HEK293 (cell line): ENCODE results near the gene PTPRCAP.

Source experiments
- GLI4 ChIP-seq: fragments of 450-650 bp; formaldehyde crosslinking; IDR thresholded peaks from 2 replicates; pipeline ENCODE4 v1.5.1; 2016; ENCODE audit warnings: missing biosample characterization, missing genetic modification characterization
- KLF1 ChIP-seq: fragments of 450-650 bp; formaldehyde crosslinking; IDR thresholded peaks from 2 replicates; pipeline ENCODE4 v1.5.1; 2016; ENCODE audit warnings: missing biosample characterization, missing genetic modification characterization
- OSR2 ChIP-seq: fragments of 450-650 bp; formaldehyde crosslinking; IDR thresholded peaks from 2 replicates; pipeline ENCODE4 v1.5.1; 2016; ENCODE audit warnings: missing biosample characterization, missing genetic modification characterization
- SP3 ChIP-seq: fragments of 450-650 bp; formaldehyde crosslinking; IDR thresholded peaks from 2 replicates; pipeline ENCODE4 v1.5.1; 2016; ENCODE audit warnings: missing biosample characterization, missing genetic modification characterization
- ZIC2 ChIP-seq: fragments of 450-650 bp; formaldehyde crosslinking; IDR thresholded peaks from 2 replicates; pipeline ENCODE4 v1.5.1; 2016; ENCODE audit warnings: missing biosample characterization, missing genetic modification characterization
- ZNF133 ChIP-seq: fragments of 450-650 bp; formaldehyde crosslinking; IDR thresholded peaks from 2 replicates; pipeline ENCODE4 v1.5.1; 2016; ENCODE audit warnings: missing biosample characterization, missing genetic modification characterization
- ZNF155 ChIP-seq: fragments of 450-650 bp; formaldehyde crosslinking; IDR thresholded peaks from 2 replicates; pipeline ENCODE4 v1.5.1; 2016; ENCODE audit warnings: missing biosample characterization, missing genetic modification characterization
- ZNF501 ChIP-seq: fragments of 450-650 bp; formaldehyde crosslinking; IDR thresholded peaks from 2 replicates; pipeline ENCODE4 v1.5.1; 2016; ENCODE audit warnings: missing biosample characterization, missing genetic modification characterization
- ZNF510 ChIP-seq: fragments of 450-650 bp; formaldehyde crosslinking; IDR thresholded peaks from 2 replicates; pipeline ENCODE4 v1.5.1; 2018; ENCODE audit warnings: mild to moderate bottlenecking, missing genetic modification characterization, missing biosample characterization; ENCODE audit not compliant: insufficient replicate concordance
- ZNF514 ChIP-seq: fragments of 450-650 bp; formaldehyde crosslinking; IDR thresholded peaks from 2 replicates; pipeline ENCODE4 v1.5.1; 2016; ENCODE audit warnings: missing biosample characterization, missing genetic modification characterization
- ZNF521 ChIP-seq: fragments of 450-650 bp; formaldehyde crosslinking; IDR thresholded peaks from 2 replicates; pipeline ENCODE4 v1.5.1; 2017; ENCODE audit warnings: missing biosample characterization, mild to moderate bottlenecking, missing genetic modification characterization
- ZNF549 ChIP-seq: fragments of 450-650 bp; IDR thresholded peaks from 2 replicates; pipeline ENCODE4 v1.5.1; 2018; ENCODE audit warnings: missing biosample characterization, missing genetic modification characterization, mild to moderate bottlenecking, inconsistent platforms, moderate library complexity
- ZNF701 ChIP-seq: fragments of 450-650 bp; formaldehyde crosslinking; IDR thresholded peaks from 2 replicates; pipeline ENCODE4 v1.5.1; 2016; ENCODE audit warnings: missing biosample characterization, missing genetic modification characterization
- ZNF776 ChIP-seq: fragments of 450-650 bp; formaldehyde crosslinking; IDR thresholded peaks from 2 replicates; pipeline ENCODE4 v1.5.0; 2017; ENCODE audit warnings: missing biosample characterization, missing genetic modification characterization, borderline replicate concordance
- ZNF777 ChIP-seq: fragments of 450-650 bp; formaldehyde crosslinking; IDR thresholded peaks from 2 replicates; pipeline ENCODE4 v1.5.1; 2017; ENCODE audit warnings: missing biosample characterization, missing genetic modification characterization, borderline replicate concordance
- TF ChIP-seq, protein P1 (sequence below): fragments of 450-650 bp; formaldehyde crosslinking; IDR thresholded peaks from 2 replicates; pipeline ENCODE4 v1.5.1; 2016; ENCODE audit warnings: missing biosample characterization, missing genetic modification characterization
- TF ChIP-seq, protein P2 (sequence below): fragments of 450-650 bp; formaldehyde crosslinking; IDR thresholded peaks from 2 replicates; pipeline ENCODE4 v1.5.1; 2017; ENCODE audit warnings: missing biosample characterization, missing genetic modification characterization
- TF ChIP-seq, protein P3 (sequence below): fragments of 450-650 bp; formaldehyde crosslinking; IDR thresholded peaks from 2 replicates; pipeline ENCODE4 v1.5.1; 2017; ENCODE audit warnings: missing biosample characterization, missing genetic modification characterization
- TF ChIP-seq, protein P4 (sequence below): fragments of 450-650 bp; formaldehyde crosslinking; IDR thresholded peaks from 2 replicates; pipeline ENCODE4 v1.5.1; 2016; ENCODE audit warnings: missing biosample characterization, missing genetic modification characterization
- TF ChIP-seq, protein P5 (sequence below): fragments of 450-650 bp; formaldehyde crosslinking; IDR thresholded peaks from 2 replicates; pipeline ENCODE4 v1.5.1; 2016; ENCODE audit warnings: missing biosample characterization, missing genetic modification characterization, low read depth
- TF ChIP-seq, protein P6 (sequence below): fragments of 450-650 bp; formaldehyde crosslinking; IDR thresholded peaks from 2 replicates; pipeline ENCODE4 v1.5.1; 2017; ENCODE audit warnings: missing biosample characterization, missing genetic modification characterization
- TF ChIP-seq, protein P7 (sequence below): fragments of 450-650 bp; formaldehyde crosslinking; IDR thresholded peaks from 2 replicates; pipeline ENCODE4 v1.5.1; 2016; ENCODE audit warnings: missing biosample characterization, missing genetic modification characterization
- TF ChIP-seq, protein P8 (sequence below): fragments of 450-650 bp; formaldehyde crosslinking; IDR thresholded peaks from 2 replicates; pipeline ENCODE4 v1.5.1; 2016; ENCODE audit warnings: missing biosample characterization, missing genetic modification characterization, borderline replicate concordance

Gene PTPRCAP

DNA sequence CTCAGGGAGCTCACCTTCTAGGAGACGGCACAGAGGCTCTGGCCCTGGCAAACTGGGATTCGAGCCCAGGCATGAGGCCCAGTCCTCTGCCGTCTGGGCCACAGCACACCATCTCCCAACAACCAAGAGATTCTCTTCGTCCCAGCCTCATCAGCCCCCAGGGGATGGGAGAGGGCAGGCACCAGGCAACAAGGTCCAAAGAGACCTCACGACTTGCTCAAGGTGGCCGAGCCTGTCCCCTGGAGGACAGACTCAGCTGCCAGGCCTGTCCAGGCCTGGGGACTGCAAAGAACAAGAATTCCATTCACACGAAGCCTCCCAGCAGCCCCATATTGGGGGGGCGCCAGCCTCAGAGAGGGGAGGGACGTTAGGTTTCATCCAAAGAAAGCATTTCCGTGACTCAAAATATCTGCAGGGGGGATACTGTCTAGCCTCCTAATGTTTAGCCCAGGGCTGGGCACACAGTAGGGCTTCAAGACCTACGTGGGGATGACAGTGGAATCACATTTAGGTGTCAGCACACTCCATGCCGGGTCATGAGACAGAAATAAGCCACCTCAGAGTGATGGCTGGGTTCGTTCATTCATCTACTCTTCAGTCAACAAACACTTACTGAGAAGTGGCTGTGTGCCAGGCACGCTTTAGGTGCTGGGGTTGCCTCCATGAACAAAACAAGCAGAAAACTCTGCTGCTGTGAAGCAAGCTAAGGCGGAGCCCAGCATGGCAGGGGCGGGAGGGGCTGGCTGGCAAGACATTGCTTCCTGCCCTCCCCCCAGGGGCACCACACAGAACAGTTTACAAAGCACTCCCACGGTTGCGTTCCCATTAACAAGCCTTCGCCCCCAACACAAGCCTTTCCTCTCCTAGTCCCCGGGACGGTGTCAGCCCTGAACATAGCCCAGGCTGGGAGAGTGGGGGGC lies 20.8 kb downstream of the PTPRCAP start (continued):
- TF ChIP-seq, protein P1, sequence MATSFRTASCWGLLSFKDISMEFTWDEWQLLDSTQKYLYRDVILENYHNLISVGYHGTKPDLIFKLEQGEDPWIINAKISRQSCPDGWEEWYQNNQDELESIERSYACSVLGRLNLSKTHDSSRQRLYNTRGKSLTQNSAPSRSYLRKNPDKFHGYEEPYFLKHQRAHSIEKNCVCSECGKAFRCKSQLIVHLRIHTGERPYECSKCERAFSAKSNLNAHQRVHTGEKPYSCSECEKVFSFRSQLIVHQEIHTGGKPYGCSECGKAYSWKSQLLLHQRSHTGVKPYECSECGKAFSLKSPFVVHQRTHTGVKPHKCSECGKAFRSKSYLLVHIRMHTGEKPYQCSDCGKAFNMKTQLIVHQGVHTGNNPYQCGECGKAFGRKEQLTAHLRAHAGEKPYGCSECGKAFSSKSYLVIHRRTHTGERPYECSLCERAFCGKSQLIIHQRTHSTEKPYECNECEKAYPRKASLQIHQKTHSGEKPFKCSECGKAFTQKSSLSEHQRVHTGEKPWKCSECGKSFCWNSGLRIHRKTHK (tag by site-specific recombination) = no peak
- TF ChIP-seq, protein P2, sequence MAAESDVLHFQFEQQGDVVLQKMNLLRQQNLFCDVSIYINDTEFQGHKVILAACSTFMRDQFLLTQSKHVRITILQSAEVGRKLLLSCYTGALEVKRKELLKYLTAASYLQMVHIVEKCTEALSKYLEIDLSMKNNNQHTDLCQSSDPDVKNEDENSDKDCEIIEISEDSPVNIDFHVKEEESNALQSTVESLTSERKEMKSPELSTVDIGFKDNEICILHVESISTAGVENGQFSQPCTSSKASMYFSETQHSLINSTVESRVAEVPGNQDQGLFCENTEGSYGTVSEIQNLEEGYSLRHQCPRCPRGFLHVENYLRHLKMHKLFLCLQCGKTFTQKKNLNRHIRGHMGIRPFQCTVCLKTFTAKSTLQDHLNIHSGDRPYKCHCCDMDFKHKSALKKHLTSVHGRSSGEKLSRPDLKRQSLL (tag by site-specific recombination) = no peak
- TF ChIP-seq ZNF701 (tag by site-specific recombination) (no peak), SP3 (tag by site-specific recombination) (no peak), ZNF501 (tag by site-specific recombination) (no peak), GLI4 (no peak), ZNF514 (no peak), ZNF777 (tag by site-specific recombination) (no peak), ZNF776 (no peak), ZNF510 (tag by site-specific recombination) (no peak), ZNF521 (tag by site-specific recombination) (no peak), ZNF155 (tag by site-specific recombination) (no peak), ZNF549 (tag by site-specific recombination) (no peak), ZIC2 (tag by site-specific recombination) (peak; percentile 80), ZNF133 (tag by site-specific recombination) (no peak), KLF1 (peak; percentile 59), OSR2 (tag by site-specific recombination) (peak; percentile 68; the same call in 1 of the 2 replicates)
- TF ChIP-seq, protein P3, sequence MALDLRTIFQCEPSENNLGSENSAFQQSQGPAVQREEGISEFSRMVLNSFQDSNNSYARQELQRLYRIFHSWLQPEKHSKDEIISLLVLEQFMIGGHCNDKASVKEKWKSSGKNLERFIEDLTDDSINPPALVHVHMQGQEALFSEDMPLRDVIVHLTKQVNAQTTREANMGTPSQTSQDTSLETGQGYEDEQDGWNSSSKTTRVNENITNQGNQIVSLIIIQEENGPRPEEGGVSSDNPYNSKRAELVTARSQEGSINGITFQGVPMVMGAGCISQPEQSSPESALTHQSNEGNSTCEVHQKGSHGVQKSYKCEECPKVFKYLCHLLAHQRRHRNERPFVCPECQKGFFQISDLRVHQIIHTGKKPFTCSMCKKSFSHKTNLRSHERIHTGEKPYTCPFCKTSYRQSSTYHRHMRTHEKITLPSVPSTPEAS = no peak
- TF ChIP-seq, protein P4, sequence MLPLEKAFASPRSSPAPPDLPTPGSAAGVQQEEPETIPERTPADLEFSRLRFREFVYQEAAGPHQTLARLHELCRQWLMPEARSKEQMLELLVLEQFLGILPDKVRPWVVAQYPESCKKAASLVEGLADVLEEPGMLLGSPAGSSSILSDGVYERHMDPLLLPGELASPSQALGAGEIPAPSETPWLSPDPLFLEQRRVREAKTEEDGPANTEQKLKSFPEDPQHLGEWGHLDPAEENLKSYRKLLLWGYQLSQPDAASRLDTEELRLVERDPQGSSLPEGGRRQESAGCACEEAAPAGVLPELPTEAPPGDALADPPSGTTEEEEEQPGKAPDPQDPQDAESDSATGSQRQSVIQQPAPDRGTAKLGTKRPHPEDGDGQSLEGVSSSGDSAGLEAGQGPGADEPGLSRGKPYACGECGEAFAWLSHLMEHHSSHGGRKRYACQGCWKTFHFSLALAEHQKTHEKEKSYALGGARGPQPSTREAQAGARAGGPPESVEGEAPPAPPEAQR (tag by site-specific recombination) = no peak
- TF ChIP-seq, protein P5, sequence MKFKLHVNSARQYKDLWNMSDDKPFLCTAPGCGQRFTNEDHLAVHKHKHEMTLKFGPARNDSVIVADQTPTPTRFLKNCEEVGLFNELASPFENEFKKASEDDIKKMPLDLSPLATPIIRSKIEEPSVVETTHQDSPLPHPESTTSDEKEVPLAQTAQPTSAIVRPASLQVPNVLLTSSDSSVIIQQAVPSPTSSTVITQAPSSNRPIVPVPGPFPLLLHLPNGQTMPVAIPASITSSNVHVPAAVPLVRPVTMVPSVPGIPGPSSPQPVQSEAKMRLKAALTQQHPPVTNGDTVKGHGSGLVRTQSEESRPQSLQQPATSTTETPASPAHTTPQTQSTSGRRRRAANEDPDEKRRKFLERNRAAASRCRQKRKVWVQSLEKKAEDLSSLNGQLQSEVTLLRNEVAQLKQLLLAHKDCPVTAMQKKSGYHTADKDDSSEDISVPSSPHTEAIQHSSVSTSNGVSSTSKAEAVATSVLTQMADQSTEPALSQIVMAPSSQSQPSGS (tag by site-specific recombination) = no peak
- TF ChIP-seq, protein P6, sequence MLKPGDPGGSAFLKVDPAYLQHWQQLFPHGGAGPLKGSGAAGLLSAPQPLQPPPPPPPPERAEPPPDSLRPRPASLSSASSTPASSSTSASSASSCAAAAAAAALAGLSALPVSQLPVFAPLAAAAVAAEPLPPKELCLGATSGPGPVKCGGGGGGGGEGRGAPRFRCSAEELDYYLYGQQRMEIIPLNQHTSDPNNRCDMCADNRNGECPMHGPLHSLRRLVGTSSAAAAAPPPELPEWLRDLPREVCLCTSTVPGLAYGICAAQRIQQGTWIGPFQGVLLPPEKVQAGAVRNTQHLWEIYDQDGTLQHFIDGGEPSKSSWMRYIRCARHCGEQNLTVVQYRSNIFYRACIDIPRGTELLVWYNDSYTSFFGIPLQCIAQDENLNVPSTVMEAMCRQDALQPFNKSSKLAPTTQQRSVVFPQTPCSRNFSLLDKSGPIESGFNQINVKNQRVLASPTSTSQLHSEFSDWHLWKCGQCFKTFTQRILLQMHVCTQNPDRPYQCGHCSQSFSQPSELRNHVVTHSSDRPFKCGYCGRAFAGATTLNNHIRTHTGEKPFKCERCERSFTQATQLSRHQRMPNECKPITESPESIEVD (tag by site-specific recombination) = no peak
- TF ChIP-seq, protein P7, sequence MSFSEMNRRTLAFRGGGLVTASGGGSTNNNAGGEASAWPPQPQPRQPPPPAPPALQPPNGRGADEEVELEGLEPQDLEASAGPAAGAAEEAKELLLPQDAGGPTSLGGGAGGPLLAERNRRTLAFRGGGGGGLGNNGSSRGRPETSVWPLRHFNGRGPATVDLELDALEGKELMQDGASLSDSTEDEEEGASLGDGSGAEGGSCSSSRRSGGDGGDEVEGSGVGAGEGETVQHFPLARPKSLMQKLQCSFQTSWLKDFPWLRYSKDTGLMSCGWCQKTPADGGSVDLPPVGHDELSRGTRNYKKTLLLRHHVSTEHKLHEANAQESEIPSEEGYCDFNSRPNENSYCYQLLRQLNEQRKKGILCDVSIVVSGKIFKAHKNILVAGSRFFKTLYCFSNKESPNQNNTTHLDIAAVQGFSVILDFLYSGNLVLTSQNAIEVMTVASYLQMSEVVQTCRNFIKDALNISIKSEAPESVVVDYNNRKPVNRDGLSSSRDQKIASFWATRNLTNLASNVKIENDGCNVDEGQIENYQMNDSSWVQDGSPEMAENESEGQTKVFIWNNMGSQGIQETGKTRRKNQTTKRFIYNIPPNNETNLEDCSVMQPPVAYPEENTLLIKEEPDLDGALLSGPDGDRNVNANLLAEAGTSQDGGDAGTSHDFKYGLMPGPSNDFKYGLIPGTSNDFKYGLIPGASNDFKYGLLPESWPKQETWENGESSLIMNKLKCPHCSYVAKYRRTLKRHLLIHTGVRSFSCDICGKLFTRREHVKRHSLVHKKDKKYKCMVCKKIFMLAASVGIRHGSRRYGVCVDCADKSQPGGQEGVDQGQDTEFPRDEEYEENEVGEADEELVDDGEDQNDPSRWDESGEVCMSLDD (tag by site-specific recombination) = no peak
- TF ChIP-seq, protein P8, sequence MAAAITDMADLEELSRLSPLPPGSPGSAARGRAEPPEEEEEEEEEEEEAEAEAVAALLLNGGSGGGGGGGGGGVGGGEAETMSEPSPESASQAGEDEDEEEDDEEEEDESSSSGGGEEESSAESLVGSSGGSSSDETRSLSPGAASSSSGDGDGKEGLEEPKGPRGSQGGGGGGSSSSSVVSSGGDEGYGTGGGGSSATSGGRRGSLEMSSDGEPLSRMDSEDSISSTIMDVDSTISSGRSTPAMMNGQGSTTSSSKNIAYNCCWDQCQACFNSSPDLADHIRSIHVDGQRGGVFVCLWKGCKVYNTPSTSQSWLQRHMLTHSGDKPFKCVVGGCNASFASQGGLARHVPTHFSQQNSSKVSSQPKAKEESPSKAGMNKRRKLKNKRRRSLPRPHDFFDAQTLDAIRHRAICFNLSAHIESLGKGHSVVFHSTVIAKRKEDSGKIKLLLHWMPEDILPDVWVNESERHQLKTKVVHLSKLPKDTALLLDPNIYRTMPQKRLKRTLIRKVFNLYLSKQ (tag by site-specific recombination) = no peak
